Fibroblast of skin of abdomen (primary cell): Measurements from ENCODE around the gene CALML5. TPM values are rescaled to one million over a fixed set of nuclear protein-coding genes. Genes with fewer than 3 reads are reported as not detected.
A peak's percentile ranks its signal among the peaks of the same experiment; 100 is the strongest.

ENCODE experiments used
- DNase-seq: peaks from one replicate; pipeline ENCODE4 v3.0.0-alpha.2; 2013
- polyA plus RNA-seq, 2 experiments: library from polyadenylated mRNA; unstranded; fragments of 120-200 nt; gene quantifications; one replicate each; pipeline ENCODE4 v1.2.1, GENCODE V29; 2013; ENCODE audit not compliant: insufficient read length in 2 of 2

The CALML5 gene
- not detected for polyA plus RNA-seq (2013, experiment 1 of 2; ENCODE audit: insufficient read length)
- polyA plus RNA-seq (2013, experiment 2 of 2; ENCODE audit: insufficient read length): not detected

GRCh38 chr10:5499493-5500140, at the start of gene CALML5:
TSS of gene CALML5 (minus strand) at chr10:5499570. CDS start at chr10:5499438, 132 bp downstream.
- no peak for DNase-seq

- DNase-seq: no peak
Observed at GRCh38 chr10:5547931-5548660, 48.7 kb upstream of the CALML5 start.

GRCh38 chr10:5547681-5547930, 48.2 kb upstream of the CALML5 start:
- no peak for DNase-seq

GRCh38 chr10:5546891-5547680, 47.7 kb upstream of the CALML5 start:
- no peak for DNase-seq

GRCh38 chr10:5545778-5546710, 46.7 kb upstream of the CALML5 start:
- peak; percentile 37 for DNase-seq

GRCh38 chr10:5545426-5545777, 46.0 kb upstream of the CALML5 start:
- DNase-seq: no peak

GRCh38 chr10:5545011-5545410, 45.6 kb upstream of the CALML5 start:
- DNase-seq: no peak

GRCh38 chr10:5544216-5544805, 44.9 kb upstream of the CALML5 start:
- DNase-seq: no peak

GRCh38 chr10:5543623-5544022, 44.3 kb upstream of the CALML5 start:
- DNase-seq: no peak

- DNase-seq: no peak
Observed at GRCh38 chr10:5542100-5542499, 42.7 kb upstream of the CALML5 start.

GRCh38 chr10:5540891-5541290, 41.5 kb upstream of the CALML5 start:
- no peak for DNase-seq

GRCh38 chr10:5540080-5540479, 40.7 kb upstream of the CALML5 start:
- DNase-seq: no peak

- no peak for DNase-seq
Observed at GRCh38 chr10:5538892-5539651, 39.7 kb upstream of the CALML5 start.

GRCh38 chr10:5538446-5538845, 39.1 kb upstream of the CALML5 start:
- DNase-seq: peak; percentile 63

GRCh38 chr10:5537684-5538083, 38.3 kb upstream of the CALML5 start:
- no peak for DNase-seq

GRCh38 chr10:5536486-5537081, 37.2 kb upstream of the CALML5 start:
- DNase-seq: no peak

- peak; percentile 59 for DNase-seq
Observed at GRCh38 chr10:5534880-5535856, 35.8 kb upstream of the CALML5 start.

- no peak for DNase-seq
Observed at GRCh38 chr10:5534051-5534821, 34.9 kb upstream of the CALML5 start.
